IMR-90 (cell line): ENCODE data around the gene PPM1H. TPM values are rescaled to one million over a fixed set of nuclear protein-coding genes. Genes with fewer than 3 reads are reported as not detected.
A peak's percentile ranks its signal among the peaks of the same experiment; 100 is the strongest.

Experiments used
- ATAC-seq: fragments of 200-7000 bp; cut with Tn5 transposase; 2 replicates; pipeline ENCODE4 v1.9.1; 2020; ENCODE audit warnings: low read depth, mild to moderate bottlenecking, moderate library complexity
- BruUV-seq: library from RNA; stranded (reverse); fragments of 400-500 nt; replicated peaks from 2 replicates; lab custom pipeline; 2021; lab: Mats Ljungman, UMichigan
- CTCF ChIA-PET: fragments of 300-600 bp; formaldehyde crosslinking; extraction: SDS; loops from one replicate; lab custom pipeline; 2021; ENCODE audit warnings: antibody characterized with exemption; lab: Yijun Ruan, JAX
- POLR2A ChIA-PET: fragments of 300-600 bp; sonication (Branson Sonifier 250); formaldehyde crosslinking; loops from one replicate; lab custom pipeline; 2022; ENCODE audit warnings: antibody characterized with exemption; ENCODE audit not compliant: unreplicated experiment; lab: Charles Lee
- DNase-seq: peaks from one replicate; pipeline ENCODE4 v3.0.0; 2013
- H2AFZ ChIP-seq: replicated peaks from 2 replicates; pipeline ENCODE3; 2013; ENCODE audit warnings: low read length, mild to moderate bottlenecking; ENCODE audit not compliant: poor library complexity
- H2AK5ac ChIP-seq: 2 replicates; pipeline ENCODE4 v1.6.1; 2013; ENCODE audit warnings: low read depth, low read length, inconsistent platforms
- H2AK9ac ChIP-seq: replicated peaks from 2 replicates; pipeline ENCODE3; 2013; ENCODE audit warnings: mild to moderate bottlenecking, low read depth, low read length, moderate library complexity; ENCODE audit not compliant: poor library complexity
- H2BK120ac ChIP-seq: 2 replicates; pipeline ENCODE4 v1.6.1; 2013; ENCODE audit warnings: low read depth, low read length, inconsistent platforms
- H2BK15ac ChIP-seq: 3 replicates; pipeline ENCODE4 v1.6.1; 2013; ENCODE audit warnings: low read depth, low read length, inconsistent platforms
- H2BK20ac ChIP-seq: 2 replicates; pipeline ENCODE4 v1.6.1; 2013; ENCODE audit warnings: low read depth, mild to moderate bottlenecking, inconsistent platforms, low read length, moderate library complexity
- H2BK5ac ChIP-seq: 2 replicates; pipeline ENCODE4 v1.6.1; 2013; ENCODE audit warnings: mild to moderate bottlenecking, low read depth, low read length, inconsistent platforms; ENCODE audit not compliant: poor library complexity, severe bottlenecking
- H3K14ac ChIP-seq: replicated peaks from 2 replicates; pipeline ENCODE4 v1.6.1; 2013; ENCODE audit warnings: low read depth, low read length, inconsistent platforms
- H3K18ac ChIP-seq: 2 replicates; pipeline ENCODE4 v1.6.1; 2013; ENCODE audit warnings: low read depth, low read length, control low read depth
- H3K23ac ChIP-seq: 2 replicates; pipeline ENCODE4 v1.6.1; 2013; ENCODE audit warnings: low read depth, low read length, inconsistent platforms
- H3K27ac ChIP-seq: 2 replicates; pipeline ENCODE4 v1.5.1; 2013; ENCODE audit warnings: mild to moderate bottlenecking, control low read depth, low read length; ENCODE audit not compliant: insufficient read depth
- H3K27me3 ChIP-seq: 2 replicates; pipeline ENCODE4 v1.6.1; 2013; ENCODE audit warnings: low read length; ENCODE audit not compliant: control insufficient read depth, insufficient read depth
- H3K36me3 ChIP-seq: 2 replicates; pipeline ENCODE4 v1.6.1; 2013; ENCODE audit warnings: low read length, mixed read lengths; ENCODE audit not compliant: control insufficient read depth, insufficient read depth
- H3K4ac ChIP-seq: 2 replicates; pipeline ENCODE4 v1.6.1; 2013; ENCODE audit warnings: low read depth, low read length, inconsistent platforms
- H3K4me1 ChIP-seq: 2 replicates; pipeline ENCODE4 v1.6.1; 2013; ENCODE audit warnings: low read length, mixed read lengths; ENCODE audit not compliant: control insufficient read depth, insufficient read depth
- H3K4me2 ChIP-seq: 2 replicates; pipeline ENCODE4 v1.6.1; 2013; ENCODE audit warnings: low read depth, mild to moderate bottlenecking, control low read depth, low read length, moderate library complexity
- H3K4me3 ChIP-seq: 2 replicates; pipeline ENCODE4 v1.5.1; 2013; ENCODE audit warnings: low read depth, mild to moderate bottlenecking, control low read depth, low read length, moderate library complexity; ENCODE audit not compliant: insufficient read depth
- H3K56ac ChIP-seq: 2 replicates; pipeline ENCODE4 v1.6.1; 2013; ENCODE audit warnings: low read length, inconsistent platforms; ENCODE audit not compliant: insufficient read depth; ENCODE audit errors: extremely low read depth
- H3K79me1 ChIP-seq, 2 experiments: 2 replicates each; pipeline ENCODE4 v1.6.1; 2013; ENCODE audit warnings: low read length in 2 of 2, inconsistent platforms in 1 of 2, low read depth in 1 of 2
- H3K9ac ChIP-seq: 2 replicates; pipeline ENCODE4 v1.6.1; 2013; ENCODE audit warnings: low read depth, low read length, control low read depth
- H3K9me1 ChIP-seq: 2 replicates; pipeline ENCODE4 v1.6.1; 2013; ENCODE audit warnings: low read length, inconsistent platforms; ENCODE audit not compliant: insufficient read depth
- H3K9me3 ChIP-seq: 2 replicates; pipeline ENCODE4 v1.6.1; 2013; ENCODE audit warnings: low read length; ENCODE audit not compliant: control insufficient read depth, insufficient read depth
- H4K20me1 ChIP-seq: 2 replicates; pipeline ENCODE4 v1.6.1; 2013; ENCODE audit warnings: low read length, inconsistent platforms; ENCODE audit not compliant: insufficient read depth
- H4K5ac ChIP-seq: 2 replicates; pipeline ENCODE4 v1.6.1; 2013; ENCODE audit warnings: mild to moderate bottlenecking, low read depth, low read length, control low read depth
- H4K8ac ChIP-seq, 2 experiments: 2 replicates each; pipeline ENCODE4 v1.6.1; 2013; ENCODE audit warnings: low read depth in 2 of 2, low read length in 2 of 2, control low read depth in 1 of 2, inconsistent platforms in 1 of 2
- H4K91ac ChIP-seq: 2 replicates; pipeline ENCODE4 v1.6.1; 2013; ENCODE audit warnings: low read depth, low read length, inconsistent platforms; ENCODE audit not compliant: insufficient read depth
- POLR2A ChIP-seq: IDR thresholded peaks from 2 replicates; pipeline ENCODE4 v1.6.1; 2012; ENCODE audit warnings: mild to moderate bottlenecking, low read depth, low read length
- WGBS, 2 experiments: methylation state at CpG; one replicate each; pipeline versions ENCODE4 v1.1.5 to v1.1.7; 2013; ENCODE audit warnings: missing lambda C conversion rate in 2 of 2; ENCODE audit not compliant: insufficient read length in 1 of 2; ENCODE audit errors: extremely low coverage in 2 of 2; 5-methylcytosine and 5-hydroxymethylcytosine counted together
- dilution Hi-C: fragments of 300-500 bp; cut with HindIII; formaldehyde crosslinking; loops from one replicate; pipeline ENCODE4 v1.14.3; 2018; ENCODE audit warnings: low sequenced_read_pairs; ENCODE audit not compliant: unreplicated experiment
- in situ Hi-C: fragments of 300-500 bp; cut with MboI; formaldehyde crosslinking; loops from 3 replicates; pipeline ENCODE4 v1.14.3; 2019; ENCODE audit warnings: low sequenced_read_pairs, inconsistent platforms, mixed read lengths
- intact Hi-C: fragments of 100-400 bp; cut with micrococcal nuclease; formaldehyde crosslinking; loops from 2 replicates; pipeline ENCODE4 v1.10.0; 2022
- polyA plus RNA-seq, 3 experiments: library from polyadenylated mRNA; depleted of rRNA; stranded (reverse); fragments of >200 nt; gene quantifications; 2 replicates each; pipeline ENCODE4 v1.2.3, GENCODE V29; 2012; ENCODE audit warnings: low replicate concordance in 1 of 3
- total RNA-seq: library from RNA; depleted of rRNA; stranded (reverse); fragments of >200 nt; gene quantifications from 2 replicates; pipeline ENCODE4 v1.2.3, GENCODE V29; 2012

PPM1H gene
- total and polyA plus RNA-seq, 2 of the 4 experiments (the other 2 are of a cell fraction): 0.14 to 0.18 TPM

DNA sequence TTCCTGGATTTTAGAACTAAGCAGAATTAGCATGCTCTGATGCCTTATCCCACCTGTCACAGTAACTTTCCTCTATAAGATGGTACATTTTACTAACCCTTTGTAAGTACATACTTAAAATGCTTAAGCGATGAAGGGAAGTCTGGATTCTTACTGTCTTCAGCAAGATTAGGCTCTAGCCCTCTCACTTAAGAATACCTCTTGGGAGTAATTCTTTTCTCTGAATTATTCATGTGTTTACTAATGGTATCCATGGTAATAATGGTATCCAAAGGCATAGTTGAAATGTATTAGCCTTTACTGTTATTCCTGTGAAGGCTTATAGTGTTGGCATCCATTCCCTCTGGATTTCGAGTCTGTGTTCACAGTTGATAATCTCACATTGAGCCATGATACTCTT, 291.5 kb downstream of the PPM1H start:
- peaks cover 4% of the 10 kb centered on the region for H3K4me1 ChIP-seq
- no peak overlapping the region for H4K8ac ChIP-seq
- POLR2A ChIA-PET: no interaction called here
- H4K91ac ChIP-seq: no peak overlapping the region
- no peak overlapping the region for H3K27ac ChIP-seq
- no peak overlapping the region for H3K23ac ChIP-seq
- H3K4ac ChIP-seq: no peak overlapping the region
- H3K9ac ChIP-seq: no peak overlapping the region
- TF ChIP-seq POLR2A: no peak
- no peaks in the 10 kb centered on the region for H3K9me3 ChIP-seq
- peaks cover 5% of the 10 kb centered on the region; the same call in 1 of the 2 replicates for H3K27me3 ChIP-seq
- dilution Hi-C loops: no loop called here
- CTCF ChIA-PET: interaction anchor here (0.6 kb wide), 1 partner anchor 16 kb away, joined by 8 read pairs; no protein-coding TSS in a partner anchor
- H3K4me2 ChIP-seq: no peak overlapping the region
- H2AFZ ChIP-seq: no peak overlapping the region
- peak; percentile 10 for DNase-seq
- peak; percentile 59 for ATAC-seq
- no peaks in the 10 kb centered on the region for H3K36me3 ChIP-seq
- no peak overlapping the region for H3K56ac ChIP-seq
- no peak overlapping the region for H2BK5ac ChIP-seq
- no CpG with 5 or more reads among the region's 2 CpGs for WGBS, 2 experiments
- H2BK20ac ChIP-seq: no peak overlapping the region
- no TSS peak for BruUV-seq
- no peak overlapping the region for H3K18ac ChIP-seq
- H3K79me1 ChIP-seq: no peaks in the 10 kb centered on the region
- H3K14ac ChIP-seq: no peak overlapping the region
- intact Hi-C loops: no loop called here
- 0 out of 2 replicates have a peak, but pooled peaks cover 3% of the 10 kb centered on the region for H3K9me1 ChIP-seq
- no peak overlapping the region for H3K4me3 ChIP-seq
- H4K20me1 ChIP-seq: no peaks in the 10 kb centered on the region
- in situ Hi-C loops: no loop called here
- H2BK120ac ChIP-seq: no peak overlapping the region
- H4K5ac ChIP-seq: no peak overlapping the region
- no peak overlapping the region for H2BK15ac ChIP-seq
- H2AK9ac ChIP-seq: no peak overlapping the region
- H2AK5ac ChIP-seq: no peak overlapping the region
